ENCODE data around the gene ELP2.

ELP2 gene

GRCh38 chr18:36120297-36120696 lies 9.4 kb upstream of the ELP2 start:
- DNase-seq (ENCODE audit: low spot score) = no peak

GRCh38 chr18:36124841-36125240 lies 4.9 kb upstream of the ELP2 start:
- DNase-seq (ENCODE audit: low spot score) = no peak

GRCh38 chr18:36126668-36127067 lies 3.0 kb upstream of the ELP2 start:
- no peak for DNase-seq (ENCODE audit: low spot score)

GRCh38 chr18:36127836-36128529 lies 1.7 kb upstream of the ELP2 start:
- DNase-seq (ENCODE audit: low spot score) = no peak

GRCh38 chr18:36128530-36128870 lies 1.2 kb upstream of the ELP2 start:
- DNase-seq (ENCODE audit: low spot score) = no peak

GRCh38 chr18:36128907-36129299 lies 796 bp upstream of the ELP2 start:
- DNase-seq (ENCODE audit: low spot score) = no peak

GRCh38 chr18:36130039-36130831 lies 536 bp downstream of the ELP2 start:
- DNase-seq (ENCODE audit: low spot score) = no peak

- no peak for DNase-seq (ENCODE audit: low spot score)
Measured at GRCh38 chr18:36130883-36131653, 1.4 kb downstream of the ELP2 start.

GRCh38 chr18:36131692-36132483 lies 2.2 kb downstream of the ELP2 start:
- DNase-seq (ENCODE audit: low spot score) = no peak

- no peak for DNase-seq (ENCODE audit: low spot score)
Measured at GRCh38 chr18:36132756-36133155, 3.1 kb downstream of the ELP2 start.

- no peak for DNase-seq (ENCODE audit: low spot score)
Measured at GRCh38 chr18:36135264-36135663, 5.6 kb downstream of the ELP2 start.

GRCh38 chr18:36139245-36139644 lies 9.5 kb downstream of the ELP2 start:
- DNase-seq (ENCODE audit: low spot score) = no peak

- no peak for DNase-seq (ENCODE audit: low spot score)
Measured at GRCh38 chr18:36141576-36141975, 11.9 kb downstream of the ELP2 start.

- no peak for DNase-seq (ENCODE audit: low spot score)
Measured at GRCh38 chr18:36142751-36143150, 13.1 kb downstream of the ELP2 start.

GRCh38 chr18:36143391-36143790 lies 13.7 kb downstream of the ELP2 start:
- DNase-seq (ENCODE audit: low spot score) = no peak

GRCh38 chr18:36149514-36150289 lies 20.0 kb downstream of the ELP2 start:
- DNase-seq (ENCODE audit: low spot score) = no peak

- DNase-seq (ENCODE audit: low spot score) = no peak
Measured at GRCh38 chr18:36152781-36153180, 23.1 kb downstream of the ELP2 start.

- no peak for DNase-seq (ENCODE audit: low spot score)
Measured at GRCh38 chr18:36153203-36153602, 23.5 kb downstream of the ELP2 start.

GRCh38 chr18:36153771-36154170 lies 24.1 kb downstream of the ELP2 start:
- no peak for DNase-seq (ENCODE audit: low spot score)

GRCh38 chr18:36155851-36156757 lies 26.4 kb downstream of the ELP2 start:
- DNase-seq (ENCODE audit: low spot score) = no peak

Measured in hematopoietic multipotent progenitor cell treated with erythropoietin and hydrocortisone succinate and interleukin-3 and kit ligand, for 15 days (in vitro differentiated cells).